Loucy (cell line): ENCODE data around the gene LEUTX.

Source experiments
- CTCF ChIP-seq: fragments of 200-600 bp; sonication (generic); conservative IDR thresholded peaks from 2 replicates; pipeline ENCODE4 v1.5.1; 2014; ENCODE audit warnings: mild to moderate bottlenecking, antibody characterized with exemption, low read length
- EZH2phosphoT487 ChIP-seq: fragments of 200-600 bp; IDR thresholded peaks from 2 replicates; pipeline ENCODE4 v1.6.1; 2018; ENCODE audit warnings: antibody characterized with exemption, mild to moderate bottlenecking, moderate library complexity, borderline replicate concordance

GRCh38 chr19:39752795-39753194, 25.9 kb upstream of the LEUTX start:
- no peak for TF ChIP-seq CTCF
- no peak for TF ChIP-seq EZH2phosphoT487
